ENCODE results near the gene LAMB1. TPM values are rescaled to one million over a fixed set of nuclear protein-coding genes. Genes with fewer than 3 reads are reported as not detected.
A peak's percentile ranks its signal among the peaks of the same experiment; 100 is the strongest.

Gene LAMB1
- total and polyA plus RNA-seq, 2 of the 13 experiments (the other 11 are each of a cell fraction or from before 2014, with no cell fraction given) = 109 to 124 TPM

DNA sequence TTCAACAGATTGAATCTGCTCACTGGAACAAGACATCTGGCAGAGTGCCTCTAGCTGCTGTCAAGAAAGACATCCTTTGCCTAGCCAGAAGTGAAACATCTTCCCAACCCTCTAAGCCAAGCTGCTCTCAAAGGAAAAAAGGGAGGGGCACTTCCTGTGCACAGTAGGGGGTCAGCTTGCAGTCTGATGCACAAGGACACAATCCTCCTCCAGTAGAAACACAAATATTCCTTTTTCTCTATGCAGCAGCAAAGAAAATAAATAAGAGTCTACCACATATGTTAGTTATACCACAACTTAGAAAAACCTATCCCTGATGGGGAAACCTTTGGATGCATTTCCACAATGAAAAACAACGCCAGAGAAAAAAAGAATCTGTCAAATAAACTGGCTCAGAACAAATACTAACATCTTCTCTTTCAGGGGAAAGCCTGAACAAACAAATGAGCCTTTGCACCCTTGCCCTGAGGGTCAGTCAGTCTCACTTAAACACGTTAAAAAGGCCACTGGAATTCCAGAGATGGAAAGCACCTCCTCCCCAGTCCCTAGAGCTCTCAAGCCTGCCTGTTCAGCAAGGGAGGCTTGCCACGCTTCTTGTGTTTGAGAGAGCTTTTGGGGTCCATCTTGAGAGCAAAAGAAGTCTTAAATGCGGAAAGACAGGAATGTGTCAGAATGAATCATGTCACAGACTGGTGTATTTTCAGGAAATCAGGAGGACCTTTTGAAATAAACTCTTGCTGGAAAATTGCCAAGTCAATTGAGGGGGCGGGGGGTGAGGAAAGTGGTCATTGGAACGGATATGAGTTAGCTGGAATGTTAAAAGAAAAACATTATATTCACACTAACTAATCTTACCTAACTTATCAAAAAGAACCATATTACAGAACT, 7.5 kb downstream of the LAMB1 start (continued):
- no peak for TF ChIP-seq CREB1 (IDR thresholded peaks at IDR 0.05)
- TF ChIP-seq CREB1 (CRISPR knock-in tag; IDR thresholded peaks at IDR 0.05) = 0 out of 2 replicates have a peak, but pooled peaks have one; percentile 19
- no peak for TF ChIP-seq ZFP62 (CRISPR knock-in tag; IDR thresholded peaks at IDR 0.05)
- TF ChIP-seq GTF2F1 (IDR thresholded peaks at IDR 0.05; ENCODE audit: low read length) = no peak
- TF ChIP-seq, protein P1, sequence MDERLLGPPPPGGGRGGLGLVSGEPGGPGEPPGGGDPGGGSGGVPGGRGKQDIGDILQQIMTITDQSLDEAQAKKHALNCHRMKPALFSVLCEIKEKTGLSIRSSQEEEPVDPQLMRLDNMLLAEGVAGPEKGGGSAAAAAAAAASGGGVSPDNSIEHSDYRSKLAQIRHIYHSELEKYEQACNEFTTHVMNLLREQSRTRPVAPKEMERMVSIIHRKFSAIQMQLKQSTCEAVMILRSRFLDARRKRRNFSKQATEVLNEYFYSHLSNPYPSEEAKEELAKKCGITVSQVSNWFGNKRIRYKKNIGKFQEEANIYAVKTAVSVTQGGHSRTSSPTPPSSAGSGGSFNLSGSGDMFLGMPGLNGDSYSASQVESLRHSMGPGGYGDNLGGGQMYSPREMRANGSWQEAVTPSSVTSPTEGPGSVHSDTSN (CRISPR knock-in tag; IDR thresholded peaks at IDR 0.05) = no peak
- no peak for TF ChIP-seq CC2D1A (CRISPR knock-in tag; IDR thresholded peaks at IDR 0.05)
- no peak for TF ChIP-seq ZBTB42 (CRISPR knock-in tag; IDR thresholded peaks at IDR 0.05)
- TF ChIP-seq ZFX (CRISPR knock-in tag; IDR thresholded peaks at IDR 0.05; ENCODE audit: low read depth) = peak; percentile 17; the same call in 1 of the 2 replicates
- TF ChIP-seq, protein P2, sequence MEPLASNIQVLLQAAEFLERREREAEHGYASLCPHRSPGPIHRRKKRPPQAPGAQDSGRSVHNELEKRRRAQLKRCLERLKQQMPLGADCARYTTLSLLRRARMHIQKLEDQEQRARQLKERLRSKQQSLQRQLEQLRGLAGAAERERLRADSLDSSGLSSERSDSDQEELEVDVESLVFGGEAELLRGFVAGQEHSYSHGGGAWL (CRISPR knock-in tag; IDR thresholded peaks at IDR 0.05) = no peak
- TF ChIP-seq, protein P3, sequence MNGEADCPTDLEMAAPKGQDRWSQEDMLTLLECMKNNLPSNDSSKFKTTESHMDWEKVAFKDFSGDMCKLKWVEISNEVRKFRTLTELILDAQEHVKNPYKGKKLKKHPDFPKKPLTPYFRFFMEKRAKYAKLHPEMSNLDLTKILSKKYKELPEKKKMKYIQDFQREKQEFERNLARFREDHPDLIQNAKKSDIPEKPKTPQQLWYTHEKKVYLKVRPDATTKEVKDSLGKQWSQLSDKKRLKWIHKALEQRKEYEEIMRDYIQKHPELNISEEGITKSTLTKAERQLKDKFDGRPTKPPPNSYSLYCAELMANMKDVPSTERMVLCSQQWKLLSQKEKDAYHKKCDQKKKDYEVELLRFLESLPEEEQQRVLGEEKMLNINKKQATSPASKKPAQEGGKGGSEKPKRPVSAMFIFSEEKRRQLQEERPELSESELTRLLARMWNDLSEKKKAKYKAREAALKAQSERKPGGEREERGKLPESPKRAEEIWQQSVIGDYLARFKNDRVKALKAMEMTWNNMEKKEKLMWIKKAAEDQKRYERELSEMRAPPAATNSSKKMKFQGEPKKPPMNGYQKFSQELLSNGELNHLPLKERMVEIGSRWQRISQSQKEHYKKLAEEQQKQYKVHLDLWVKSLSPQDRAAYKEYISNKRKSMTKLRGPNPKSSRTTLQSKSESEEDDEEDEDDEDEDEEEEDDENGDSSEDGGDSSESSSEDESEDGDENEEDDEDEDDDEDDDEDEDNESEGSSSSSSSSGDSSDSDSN (CRISPR knock-in tag; IDR thresholded peaks at IDR 0.05) = no peak
- no peak for TF ChIP-seq ZNF256 (CRISPR knock-in tag; conservative IDR thresholded peaks at IDR 0.05)
- TF ChIP-seq, protein P4, sequence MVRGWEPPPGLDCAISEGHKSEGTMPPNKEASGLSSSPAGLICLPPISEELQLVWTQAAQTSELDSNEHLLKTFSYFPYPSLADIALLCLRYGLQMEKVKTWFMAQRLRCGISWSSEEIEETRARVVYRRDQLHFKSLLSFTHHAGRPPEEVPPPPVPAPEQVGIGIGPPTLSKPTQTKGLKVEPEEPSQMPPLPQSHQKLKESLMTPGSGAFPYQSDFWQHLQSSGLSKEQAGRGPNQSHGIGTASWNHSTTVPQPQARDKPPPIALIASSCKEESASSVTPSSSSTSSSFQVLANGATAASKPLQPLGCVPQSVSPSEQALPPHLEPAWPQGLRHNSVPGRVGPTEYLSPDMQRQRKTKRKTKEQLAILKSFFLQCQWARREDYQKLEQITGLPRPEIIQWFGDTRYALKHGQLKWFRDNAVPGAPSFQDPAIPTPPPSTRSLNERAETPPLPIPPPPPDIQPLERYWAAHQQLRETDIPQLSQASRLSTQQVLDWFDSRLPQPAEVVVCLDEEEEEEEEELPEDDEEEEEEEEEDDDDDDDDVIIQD (CRISPR knock-in tag; IDR thresholded peaks at IDR 0.05; ENCODE audit: low read depth) = no peak
- TF ChIP-seq, protein P5, sequence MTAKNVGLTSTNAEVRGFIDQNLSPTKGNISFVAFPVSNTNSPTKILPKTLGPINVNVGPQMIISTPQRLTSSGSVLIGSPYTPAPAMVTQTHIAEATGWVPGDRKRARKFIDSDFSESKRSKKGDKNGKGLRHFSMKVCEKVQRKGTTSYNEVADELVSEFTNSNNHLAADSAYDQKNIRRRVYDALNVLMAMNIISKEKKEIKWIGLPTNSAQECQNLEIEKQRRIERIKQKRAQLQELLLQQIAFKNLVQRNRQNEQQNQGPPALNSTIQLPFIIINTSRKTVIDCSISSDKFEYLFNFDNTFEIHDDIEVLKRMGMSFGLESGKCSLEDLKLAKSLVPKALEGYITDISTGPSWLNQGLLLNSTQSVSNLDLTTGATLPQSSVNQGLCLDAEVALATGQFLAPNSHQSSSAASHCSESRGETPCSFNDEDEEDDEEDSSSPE (CRISPR knock-in tag; IDR thresholded peaks at IDR 0.05) = no peak
- no peak for TF ChIP-seq KLF13 (CRISPR knock-in tag; IDR thresholded peaks at IDR 0.05)
- TF ChIP-seq SALL1 (CRISPR knock-in tag; IDR thresholded peaks at IDR 0.05) = peak; percentile 75
- no peak for TF ChIP-seq HIVEP1 (CRISPR knock-in tag; IDR thresholded peaks at IDR 0.05)
- TF ChIP-seq, protein P6, sequence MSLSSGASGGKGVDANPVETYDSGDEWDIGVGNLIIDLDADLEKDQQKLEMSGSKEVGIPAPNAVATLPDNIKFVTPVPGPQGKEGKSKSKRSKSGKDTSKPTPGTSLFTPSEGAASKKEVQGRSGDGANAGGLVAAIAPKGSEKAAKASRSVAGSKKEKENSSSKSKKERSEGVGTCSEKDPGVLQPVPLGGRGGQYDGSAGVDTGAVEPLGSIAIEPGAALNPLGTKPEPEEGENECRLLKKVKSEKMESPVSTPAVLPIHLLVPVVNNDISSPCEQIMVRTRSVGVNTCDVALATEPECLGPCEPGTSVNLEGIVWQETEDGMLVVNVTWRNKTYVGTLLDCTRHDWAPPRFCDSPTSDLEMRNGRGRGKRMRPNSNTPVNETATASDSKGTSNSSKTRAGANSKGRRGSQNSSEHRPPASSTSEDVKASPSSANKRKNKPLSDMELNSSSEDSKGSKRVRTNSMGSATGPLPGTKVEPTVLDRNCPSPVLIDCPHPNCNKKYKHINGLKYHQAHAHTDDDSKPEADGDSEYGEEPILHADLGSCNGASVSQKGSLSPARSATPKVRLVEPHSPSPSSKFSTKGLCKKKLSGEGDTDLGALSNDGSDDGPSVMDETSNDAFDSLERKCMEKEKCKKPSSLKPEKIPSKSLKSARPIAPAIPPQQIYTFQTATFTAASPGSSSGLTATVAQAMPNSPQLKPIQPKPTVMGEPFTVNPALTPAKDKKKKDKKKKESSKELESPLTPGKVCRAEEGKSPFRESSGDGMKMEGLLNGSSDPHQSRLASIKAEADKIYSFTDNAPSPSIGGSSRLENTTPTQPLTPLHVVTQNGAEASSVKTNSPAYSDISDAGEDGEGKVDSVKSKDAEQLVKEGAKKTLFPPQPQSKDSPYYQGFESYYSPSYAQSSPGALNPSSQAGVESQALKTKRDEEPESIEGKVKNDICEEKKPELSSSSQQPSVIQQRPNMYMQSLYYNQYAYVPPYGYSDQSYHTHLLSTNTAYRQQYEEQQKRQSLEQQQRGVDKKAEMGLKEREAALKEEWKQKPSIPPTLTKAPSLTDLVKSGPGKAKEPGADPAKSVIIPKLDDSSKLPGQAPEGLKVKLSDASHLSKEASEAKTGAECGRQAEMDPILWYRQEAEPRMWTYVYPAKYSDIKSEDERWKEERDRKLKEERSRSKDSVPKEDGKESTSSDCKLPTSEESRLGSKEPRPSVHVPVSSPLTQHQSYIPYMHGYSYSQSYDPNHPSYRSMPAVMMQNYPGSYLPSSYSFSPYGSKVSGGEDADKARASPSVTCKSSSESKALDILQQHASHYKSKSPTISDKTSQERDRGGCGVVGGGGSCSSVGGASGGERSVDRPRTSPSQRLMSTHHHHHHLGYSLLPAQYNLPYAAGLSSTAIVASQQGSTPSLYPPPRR (CRISPR knock-in tag; IDR thresholded peaks at IDR 0.05; ENCODE audit: borderline replicate concordance) = peak; percentile 71
- no peak for TF ChIP-seq ARID2 (CRISPR knock-in tag; IDR thresholded peaks at IDR 0.05; ENCODE audit: borderline replicate concordance)

Measured in HepG2 (cell line).